ENCODE results near the gene GPR87. TPM values are rescaled to one million over a fixed set of nuclear protein-coding genes. Genes with fewer than 3 reads are reported as not detected.

GPR87 gene
- polyA plus RNA-seq, 3 donors, result 0.15 TPM; not detected in 2

- WGBS (ENCODE audit: insufficient coverage), result 100% methylated on average over 1 of the region's 2 CpGs
- H3K4me1 ChIP-seq (ENCODE audit: control insufficient read depth in 1 of 2, insufficient read depth in 2 of 2, low read length in 2 of 2), result no peaks in the 10 kb centered on the region
- intact Hi-C loops (cut with micrococcal nuclease), result loop anchor here in 1 of 2 donors (10.0 kb wide), 1 partner anchor 616 kb away; no protein-coding TSS in a partner anchor
Observed at GRCh38 chr3:151299006-151299405, 17.6 kb downstream of the GPR87 start.

GRCh38 chr3:151297429-151297828 lies 19.2 kb downstream of the GPR87 start:
- Histone ChIP-seq H3K4me2 (replicated peaks; ENCODE audit: extremely low read depth, low read length, poor library complexity, severe bottlenecking) (no peak overlapping the region), H3K9ac (ENCODE audit: insufficient read depth, low read length, poor library complexity, severe bottlenecking) (no peak overlapping the region), H3K27ac (ENCODE audit: low read depth in 1 of 2, low read length in 2 of 2) (no peak overlapping the region), H3K4me3 (replicated peaks in 1 of 3; ENCODE audit: low read depth in 2 of 3, low read length in 3 of 3) (no peak overlapping the region), H3K9me3 (replicated peaks in 1 of 2; ENCODE audit: control insufficient read depth in 1 of 2, insufficient read depth in 1 of 2, low read length in 2 of 2) (no peaks in the 10 kb centered on the region), H4K20me1 (ENCODE audit: insufficient read depth, low read length) (no peaks in the 10 kb centered on the region), H3K4me1 (ENCODE audit: control insufficient read depth in 1 of 2, insufficient read depth in 2 of 2, low read length in 2 of 2) (no peaks in the 10 kb centered on the region), H3K27me3 (ENCODE audit: control insufficient read depth in 2 of 2, insufficient read depth in 2 of 2, low read length in 2 of 2) (no peaks in the 10 kb centered on the region), H2AFZ (ENCODE audit: insufficient read depth, low read depth, low read length, poor library complexity, severe bottlenecking) (no peak overlapping the region), H3K79me2 (ENCODE audit: insufficient read depth, low read length) (no peaks in the 10 kb centered on the region), H3K36me3 (replicated peaks in 1 of 2; ENCODE audit: control insufficient read depth in 1 of 2, insufficient read depth in 2 of 2, low read length in 2 of 2) (no peaks in the 10 kb centered on the region)
- TF ChIP-seq, protein P1, sequence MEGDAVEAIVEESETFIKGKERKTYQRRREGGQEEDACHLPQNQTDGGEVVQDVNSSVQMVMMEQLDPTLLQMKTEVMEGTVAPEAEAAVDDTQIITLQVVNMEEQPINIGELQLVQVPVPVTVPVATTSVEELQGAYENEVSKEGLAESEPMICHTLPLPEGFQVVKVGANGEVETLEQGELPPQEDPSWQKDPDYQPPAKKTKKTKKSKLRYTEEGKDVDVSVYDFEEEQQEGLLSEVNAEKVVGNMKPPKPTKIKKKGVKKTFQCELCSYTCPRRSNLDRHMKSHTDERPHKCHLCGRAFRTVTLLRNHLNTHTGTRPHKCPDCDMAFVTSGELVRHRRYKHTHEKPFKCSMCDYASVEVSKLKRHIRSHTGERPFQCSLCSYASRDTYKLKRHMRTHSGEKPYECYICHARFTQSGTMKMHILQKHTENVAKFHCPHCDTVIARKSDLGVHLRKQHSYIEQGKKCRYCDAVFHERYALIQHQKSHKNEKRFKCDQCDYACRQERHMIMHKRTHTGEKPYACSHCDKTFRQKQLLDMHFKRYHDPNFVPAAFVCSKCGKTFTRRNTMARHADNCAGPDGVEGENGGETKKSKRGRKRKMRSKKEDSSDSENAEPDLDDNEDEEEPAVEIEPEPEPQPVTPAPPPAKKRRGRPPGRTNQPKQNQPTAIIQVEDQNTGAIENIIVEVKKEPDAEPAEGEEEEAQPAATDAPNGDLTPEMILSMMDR (IDR thresholded peaks at IDR 0.05), result no peak
- no peaks in the 10 kb centered on the region for H3K36me3 Mint-ChIP-seq
- peaks cover 8% of the 10 kb centered on the region for H3K4me1 Mint-ChIP-seq
- no peak for DNase-seq
- no peak overlapping the region for H3K4me3 Mint-ChIP-seq
- H3K27ac Mint-ChIP-seq, result no peak overlapping the region
- WGBS (ENCODE audit: insufficient coverage), result no CpG with 5 or more reads among the region's 2 CpGs
- no peaks in the 10 kb centered on the region for H3K27me3 Mint-ChIP-seq (ENCODE audit: low read depth in 3 of 3)
- intact Hi-C loops (cut with micrococcal nuclease), result loop anchor here in 1 of 2 donors (10.0 kb wide), 1 partner anchor 617 kb away; no protein-coding TSS in a partner anchor
- H3K9me3 Mint-ChIP-seq, result peaks cover 0 to 2% (median 0%) of the 10 kb centered on the region in 7 donors

More at GRCh38 chr3:151299006-151299405, 17.6 kb downstream of the GPR87 start:
- TF ChIP-seq, protein P1 (IDR thresholded peaks at IDR 0.05), result no peak
- no peak overlapping the region for H3K4me2 ChIP-seq (replicated peaks; ENCODE audit: extremely low read depth, low read length, poor library complexity, severe bottlenecking)
- H3K27me3 ChIP-seq (ENCODE audit: control insufficient read depth in 2 of 2, insufficient read depth in 2 of 2, low read length in 2 of 2), result no peaks in the 10 kb centered on the region
- H3K9me3 ChIP-seq (replicated peaks in 1 of 2; ENCODE audit: control insufficient read depth in 1 of 2, insufficient read depth in 1 of 2, low read length in 2 of 2), result no peaks in the 10 kb centered on the region
- H3K27ac Mint-ChIP-seq, result no peak overlapping the region
- no peaks in the 10 kb centered on the region for H4K20me1 ChIP-seq (ENCODE audit: insufficient read depth, low read length)
- H3K9ac ChIP-seq (ENCODE audit: insufficient read depth, low read length, poor library complexity, severe bottlenecking), result no peak overlapping the region
- H3K36me3 ChIP-seq (replicated peaks in 1 of 2; ENCODE audit: control insufficient read depth in 1 of 2, insufficient read depth in 2 of 2, low read length in 2 of 2), result no peaks in the 10 kb centered on the region
- H2AFZ ChIP-seq (ENCODE audit: insufficient read depth, low read depth, low read length, poor library complexity, severe bottlenecking), result no peak overlapping the region
- no peaks in the 10 kb centered on the region for H3K27me3 Mint-ChIP-seq (ENCODE audit: low read depth in 3 of 3)
- no peak overlapping the region for H3K27ac ChIP-seq (ENCODE audit: low read depth in 1 of 2, low read length in 2 of 2)
- no peak overlapping the region for H3K4me3 ChIP-seq (replicated peaks in 1 of 3; ENCODE audit: low read depth in 2 of 3, low read length in 3 of 3)
- no peak overlapping the region for H3K4me3 Mint-ChIP-seq
- no peaks in the 10 kb centered on the region for H3K9me3 Mint-ChIP-seq
- H3K4me1 Mint-ChIP-seq, result peaks cover 13% of the 10 kb centered on the region
- H3K79me2 ChIP-seq (ENCODE audit: insufficient read depth, low read length), result no peaks in the 10 kb centered on the region
- no peaks in the 10 kb centered on the region for H3K36me3 Mint-ChIP-seq
- DNase-seq, result no peak
